Measurements from ENCODE around the gene TMEM255A.
A peak's percentile ranks its signal among the peaks of the same experiment; 100 is the strongest.

TMEM255A gene

DNA sequence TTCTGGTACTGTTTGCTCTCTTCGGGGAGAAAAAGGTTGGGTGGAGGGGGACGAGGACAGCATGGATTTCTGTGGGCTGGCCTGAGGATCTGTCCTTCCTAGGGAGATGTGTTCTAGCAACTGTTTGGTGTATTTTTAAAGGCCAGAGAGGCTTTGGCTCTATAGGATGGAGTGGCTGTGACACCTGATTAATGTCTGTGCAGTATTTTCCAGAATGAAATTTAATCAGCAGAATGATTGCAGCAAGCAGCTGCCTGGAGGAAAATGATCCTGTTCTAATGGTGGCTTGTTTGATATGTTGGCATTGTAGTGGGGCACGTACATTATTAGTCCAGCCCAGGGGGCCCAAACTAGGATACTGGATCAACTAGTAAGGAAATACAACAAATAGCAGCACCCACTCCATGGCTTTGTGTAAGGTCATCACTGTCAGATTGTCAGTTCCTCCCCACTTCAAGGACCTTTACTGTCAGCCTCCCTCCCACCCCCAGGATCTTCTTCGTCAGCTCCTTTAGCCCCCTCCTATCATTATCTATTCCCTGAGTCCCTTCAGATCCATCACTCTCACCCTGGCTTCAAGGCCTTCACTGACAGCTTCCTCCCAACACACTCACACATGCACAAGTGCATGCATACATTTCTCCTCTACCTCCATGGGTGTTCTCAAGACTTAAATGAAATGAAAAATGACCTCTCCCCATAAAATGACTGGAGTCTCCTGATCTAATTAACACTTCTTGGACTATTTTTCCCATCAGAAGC lies 10.4 kb upstream of the TMEM255A start:
- CTCF ChIA-PET, result no interaction called here
- POLR2A ChIA-PET (ENCODE audit: low non-redundant PET), result no interaction called here
- TF ChIP-seq, protein P1, sequence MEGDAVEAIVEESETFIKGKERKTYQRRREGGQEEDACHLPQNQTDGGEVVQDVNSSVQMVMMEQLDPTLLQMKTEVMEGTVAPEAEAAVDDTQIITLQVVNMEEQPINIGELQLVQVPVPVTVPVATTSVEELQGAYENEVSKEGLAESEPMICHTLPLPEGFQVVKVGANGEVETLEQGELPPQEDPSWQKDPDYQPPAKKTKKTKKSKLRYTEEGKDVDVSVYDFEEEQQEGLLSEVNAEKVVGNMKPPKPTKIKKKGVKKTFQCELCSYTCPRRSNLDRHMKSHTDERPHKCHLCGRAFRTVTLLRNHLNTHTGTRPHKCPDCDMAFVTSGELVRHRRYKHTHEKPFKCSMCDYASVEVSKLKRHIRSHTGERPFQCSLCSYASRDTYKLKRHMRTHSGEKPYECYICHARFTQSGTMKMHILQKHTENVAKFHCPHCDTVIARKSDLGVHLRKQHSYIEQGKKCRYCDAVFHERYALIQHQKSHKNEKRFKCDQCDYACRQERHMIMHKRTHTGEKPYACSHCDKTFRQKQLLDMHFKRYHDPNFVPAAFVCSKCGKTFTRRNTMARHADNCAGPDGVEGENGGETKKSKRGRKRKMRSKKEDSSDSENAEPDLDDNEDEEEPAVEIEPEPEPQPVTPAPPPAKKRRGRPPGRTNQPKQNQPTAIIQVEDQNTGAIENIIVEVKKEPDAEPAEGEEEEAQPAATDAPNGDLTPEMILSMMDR (conservative IDR thresholded peaks at IDR 0.05; ENCODE audit: low read depth), result no peak
- no peak for DNase-seq (ENCODE audit: low spot score)
- no peak overlapping the region for H3K27ac ChIP-seq

DNA sequence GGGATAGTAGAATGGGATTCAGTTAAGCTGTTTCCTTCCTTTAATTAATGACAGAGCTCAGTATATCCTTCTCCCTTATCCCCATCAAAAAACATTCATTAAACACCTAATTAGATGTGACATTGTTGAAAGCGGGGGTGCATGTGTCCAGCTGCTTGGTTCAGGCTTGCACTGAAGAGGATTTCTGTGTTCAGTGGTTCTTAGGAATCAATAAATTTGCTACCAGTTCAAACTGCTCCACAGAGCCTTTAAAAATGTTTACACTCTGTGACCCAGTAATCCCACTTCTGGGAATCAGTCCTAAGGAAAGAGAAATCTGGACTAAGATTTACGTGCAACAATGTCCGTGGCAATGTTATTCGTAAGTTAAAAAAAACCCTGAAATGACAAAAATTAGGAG lies 7.2 kb upstream of the TMEM255A start:
- TF ChIP-seq, protein P1 (conservative IDR thresholded peaks at IDR 0.05; ENCODE audit: low read depth), result no peak
- DNase-seq (ENCODE audit: low spot score), result no peak
- ChIA-PET CTCF (no interaction called here), POLR2A (ENCODE audit: low non-redundant PET) (no interaction called here)
- no peak overlapping the region for H3K27ac ChIP-seq

DNA sequence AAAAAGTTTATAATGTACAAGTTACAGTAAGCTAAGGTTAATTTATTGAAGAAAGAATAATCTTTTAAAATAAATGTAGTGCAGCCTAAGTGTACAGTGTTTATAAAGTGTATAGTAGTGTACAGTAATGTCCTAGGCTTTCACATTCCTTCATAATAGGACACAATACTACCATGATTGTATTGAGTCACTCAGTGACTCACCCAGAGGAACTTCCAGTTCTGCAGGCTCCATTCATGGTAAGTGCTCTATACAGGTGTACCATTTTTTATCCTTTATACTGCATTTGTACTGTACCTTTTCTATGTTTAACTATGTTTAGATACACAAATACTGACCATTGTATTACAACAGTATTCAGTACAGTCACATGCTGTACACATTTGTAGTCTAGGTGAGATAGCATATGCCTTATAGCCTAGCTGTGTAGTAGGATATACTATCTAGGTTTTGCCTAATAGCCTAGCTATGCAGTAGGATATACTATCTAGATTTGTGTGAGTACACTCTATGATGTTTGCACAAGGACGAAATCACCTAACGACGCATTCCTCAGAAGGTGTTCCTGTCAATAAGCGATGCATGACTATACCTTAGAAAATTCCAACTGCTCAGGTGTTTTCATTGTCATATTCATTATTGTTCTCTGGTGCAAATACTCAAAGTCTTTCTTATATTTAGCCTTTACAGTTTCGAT lies 5.5 kb upstream of the TMEM255A start:
- DNase-seq (ENCODE audit: low spot score), result peak; percentile 30
- ChIA-PET POLR2A (ENCODE audit: low non-redundant PET) (no interaction called here), CTCF (interaction anchor here (0.6 kb wide), 1 partner anchor 158 kb away, joined by 3 read pairs; no protein-coding TSS in a partner anchor)
- H3K27ac ChIP-seq, result no peak overlapping the region
- TF ChIP-seq, protein P1 (conservative IDR thresholded peaks at IDR 0.05; ENCODE audit: low read depth), result no peak

DNA sequence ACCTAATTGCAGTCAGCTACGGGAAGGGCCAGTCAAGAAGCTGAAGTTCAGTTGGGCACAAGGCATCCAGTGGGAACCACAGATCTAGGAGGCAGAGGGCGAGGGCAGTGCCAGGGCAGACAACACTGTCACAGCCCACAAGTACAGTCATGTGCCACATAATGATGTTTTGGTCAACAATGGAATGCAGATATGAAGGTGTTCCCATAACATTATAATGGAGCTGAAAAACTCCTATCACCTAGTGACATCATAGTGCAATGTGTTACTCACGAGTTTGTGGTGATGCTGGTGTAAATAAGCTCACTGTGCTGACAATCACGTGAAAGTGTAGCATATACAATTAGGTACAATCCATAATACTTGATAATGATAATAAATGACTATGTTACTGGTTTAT lies 4.5 kb upstream of the TMEM255A start:
- ChIA-PET POLR2A (ENCODE audit: low non-redundant PET) (no interaction called here), CTCF (no interaction called here)
- no peak overlapping the region for H3K27ac ChIP-seq
- DNase-seq (ENCODE audit: low spot score), result no peak
- TF ChIP-seq, protein P1 (conservative IDR thresholded peaks at IDR 0.05; ENCODE audit: low read depth), result no peak

DNA sequence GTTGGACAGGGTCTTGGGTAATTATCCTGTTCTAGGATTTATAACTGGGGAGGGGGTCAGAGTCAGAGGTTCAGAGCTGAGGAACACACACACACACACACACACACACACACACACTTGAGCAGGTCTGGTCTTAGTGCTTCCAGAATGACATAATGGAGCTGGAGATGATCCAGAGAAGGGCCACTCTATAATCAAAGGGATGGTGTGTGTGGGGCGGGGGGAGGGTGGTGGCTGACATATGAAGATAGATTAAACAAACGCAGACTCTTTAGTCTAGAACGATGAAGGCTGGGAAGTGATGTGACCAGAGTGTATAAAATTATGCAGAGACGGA lies 434 bp upstream of the TMEM255A start:
- no peak for DNase-seq (ENCODE audit: low spot score)
- ChIA-PET POLR2A (ENCODE audit: low non-redundant PET) (no interaction called here), CTCF (no interaction called here)
- no peak overlapping the region for H3K27ac ChIP-seq
- TF ChIP-seq, protein P1 (conservative IDR thresholded peaks at IDR 0.05; ENCODE audit: low read depth), result no peak

DNA sequence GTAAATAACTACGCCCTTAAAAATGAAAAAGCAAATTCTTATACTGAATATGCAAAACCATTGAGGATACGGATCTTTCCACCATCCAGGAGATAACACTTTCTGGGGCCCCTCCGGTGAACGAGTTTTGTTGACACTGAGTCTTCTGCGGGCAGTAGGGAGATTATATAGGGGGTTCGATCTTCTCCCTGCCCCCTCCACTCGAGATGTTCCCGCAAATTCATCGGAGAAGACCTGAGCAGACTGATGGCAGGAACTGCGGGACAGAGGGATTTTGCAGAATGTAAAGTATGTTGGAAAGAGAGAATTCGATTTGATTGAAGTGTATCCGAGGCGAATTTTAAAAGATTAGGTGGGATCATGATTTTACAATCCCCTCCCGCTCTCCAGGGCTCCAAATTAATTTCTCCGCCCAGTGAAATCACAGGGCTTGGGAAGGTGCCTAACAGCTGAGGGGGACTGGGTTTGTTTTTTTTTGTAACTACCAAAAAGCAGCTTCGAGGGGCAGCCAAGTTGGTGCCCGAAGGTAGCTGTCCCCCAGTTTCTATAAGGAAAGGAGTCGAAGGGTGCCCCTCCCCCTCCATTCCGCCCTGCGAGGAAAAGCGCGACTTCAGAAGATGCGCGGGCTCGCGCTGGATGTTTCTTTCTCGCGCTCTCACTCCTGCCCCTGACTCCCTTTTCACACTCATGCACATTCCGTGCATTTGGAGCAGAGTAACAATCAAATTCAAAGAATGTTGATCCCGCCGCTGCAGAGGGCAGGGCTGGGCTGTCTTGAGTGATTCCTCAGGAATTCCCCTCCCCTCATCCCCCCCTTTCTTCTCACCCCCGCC lies 1.2 kb downstream of the TMEM255A start:
- H3K27ac ChIP-seq, result peak overlapping the region; percentile 61
- TF ChIP-seq, protein P1 (conservative IDR thresholded peaks at IDR 0.05; ENCODE audit: low read depth), result no peak
- ChIA-PET POLR2A (ENCODE audit: low non-redundant PET) (no interaction called here), CTCF (interaction anchor here (1.2 to 1.3 kb wide), 2 partner anchors 35 to 50 kb away, joined by 3 to 4 read pairs; no protein-coding TSS in a partner anchor)
- peak; percentile 53 for DNase-seq (ENCODE audit: low spot score)
